HL-60/S4 (cell line): Measurements from ENCODE around the gene CD86.
"Not testable (repeated sequence)": the region's sequence is repeated elsewhere in the genome, so short reads cannot be mapped to it uniquely, and the experiment has no call there.

Experiments
- in situ Hi-C: fragments of 300-500 bp; cut with MboI; formaldehyde crosslinking; loops from 2 replicates; pipeline ENCODE4 v1.14.3; 2022; ENCODE audit warnings: low sequenced_read_pairs

The CD86 gene, protein sequence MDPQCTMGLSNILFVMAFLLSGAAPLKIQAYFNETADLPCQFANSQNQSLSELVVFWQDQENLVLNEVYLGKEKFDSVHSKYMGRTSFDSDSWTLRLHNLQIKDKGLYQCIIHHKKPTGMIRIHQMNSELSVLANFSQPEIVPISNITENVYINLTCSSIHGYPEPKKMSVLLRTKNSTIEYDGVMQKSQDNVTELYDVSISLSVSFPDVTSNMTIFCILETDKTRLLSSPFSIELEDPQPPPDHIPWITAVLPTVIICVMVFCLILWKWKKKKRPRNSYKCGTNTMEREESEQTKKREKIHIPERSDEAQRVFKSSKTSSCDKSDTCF

DNA sequence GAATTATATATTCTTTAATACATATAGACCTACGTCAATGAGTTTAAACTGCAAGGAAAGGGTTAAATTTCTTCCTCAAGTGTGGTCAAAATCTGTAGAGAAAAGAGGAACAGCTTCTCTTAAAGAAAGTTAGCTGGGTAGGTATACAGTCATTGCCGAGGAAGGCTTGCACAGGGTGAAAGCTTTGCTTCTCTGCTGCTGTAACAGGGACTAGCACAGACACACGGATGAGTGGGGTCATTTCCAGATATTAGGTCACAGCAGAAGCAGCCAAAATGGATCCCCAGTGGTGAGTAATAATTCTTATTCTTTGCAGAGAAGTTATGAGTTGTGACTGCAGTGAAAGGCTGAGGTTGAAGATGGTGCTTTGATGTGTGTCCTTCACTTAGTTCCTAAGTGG lies at the start of gene CD86:
TSS of gene CD86 (plus strand) at position 148 of the 400 bp plus-strand sequence. CDS start at position 276, 128 bp downstream.
- in situ Hi-C loops, result no loop called here

DNA sequence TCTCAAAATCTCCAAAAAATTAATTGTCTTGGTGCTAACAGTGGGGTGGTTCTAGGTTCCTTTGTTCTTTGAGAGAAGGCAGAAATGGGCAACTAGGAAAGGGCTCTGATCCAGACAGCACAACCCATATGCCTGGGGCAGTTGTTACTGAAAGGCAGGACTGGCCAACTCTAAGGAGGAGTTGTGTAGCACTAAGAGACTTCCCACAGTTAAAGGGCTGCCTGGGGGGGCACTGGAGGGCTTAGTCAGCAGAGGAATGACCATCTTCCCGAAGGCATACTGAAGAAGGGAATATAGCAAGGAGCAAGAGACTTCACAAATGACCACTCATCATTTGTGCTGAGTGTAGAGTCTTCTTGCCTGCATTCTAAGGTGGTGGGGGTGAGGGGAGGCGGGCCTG lies 48.9 kb upstream of the CD86 start:
- in situ Hi-C loops, result no loop called here

DNA sequence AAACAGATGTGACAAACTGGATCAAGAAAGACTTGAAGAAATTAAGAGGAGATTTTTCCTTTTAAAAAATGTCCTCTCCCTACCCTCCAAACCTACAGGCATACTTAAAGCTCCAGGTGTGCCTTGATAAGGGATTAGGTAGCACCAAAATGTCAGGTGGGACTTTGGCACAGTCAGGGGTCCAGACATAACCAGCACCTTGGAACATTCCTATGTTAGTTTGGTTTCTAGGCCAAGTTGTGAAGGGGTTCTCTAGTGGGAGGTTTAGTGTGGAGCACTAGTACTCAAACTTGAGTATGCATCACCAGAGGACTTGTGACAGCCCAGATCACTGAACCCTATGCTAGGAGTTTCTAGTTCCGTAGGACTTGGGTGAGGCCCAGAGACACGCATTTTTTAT lies 47.0 kb upstream of the CD86 start:
- in situ Hi-C loops, result no loop called here

DNA sequence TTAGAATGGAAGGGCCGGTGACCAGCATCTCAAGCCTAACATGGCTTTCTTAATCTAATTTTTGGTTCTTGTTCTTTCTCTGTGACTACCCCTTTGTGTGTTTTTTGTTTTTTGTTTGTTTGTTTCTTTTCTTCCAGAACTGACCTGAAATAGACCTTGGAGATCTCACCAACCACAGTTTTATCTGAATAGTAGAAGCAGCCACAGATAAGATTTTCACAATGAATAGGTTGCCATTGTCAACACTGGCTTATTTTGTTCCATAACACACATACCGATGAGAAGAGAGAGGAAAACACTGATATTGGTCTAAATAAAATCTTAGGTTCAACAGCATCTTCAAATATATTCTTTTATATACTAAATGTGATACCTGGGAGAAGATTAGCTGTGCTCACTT lies 44.7 kb upstream of the CD86 start:
- in situ Hi-C loops, result no loop called here

DNA sequence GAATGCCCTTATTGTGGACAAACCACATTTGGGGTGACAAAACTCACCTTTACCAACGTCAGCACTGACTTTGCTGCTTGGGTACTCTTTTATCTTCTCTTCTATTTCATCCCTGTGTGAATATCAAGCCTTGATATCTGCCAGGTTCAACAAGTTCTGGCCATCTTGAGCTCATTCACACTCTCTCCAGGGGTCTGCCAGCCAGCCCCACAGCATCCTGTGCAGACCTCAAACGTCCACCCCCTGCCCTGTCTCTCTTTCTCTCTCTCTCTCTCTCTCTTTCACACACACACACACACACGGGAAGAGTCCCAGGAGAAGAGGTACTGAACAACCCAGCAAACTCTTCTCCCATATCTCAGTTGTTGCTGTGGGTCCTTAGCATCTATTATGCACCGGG lies 43.8 kb upstream of the CD86 start:
- in situ Hi-C loops, result no loop called here

DNA sequence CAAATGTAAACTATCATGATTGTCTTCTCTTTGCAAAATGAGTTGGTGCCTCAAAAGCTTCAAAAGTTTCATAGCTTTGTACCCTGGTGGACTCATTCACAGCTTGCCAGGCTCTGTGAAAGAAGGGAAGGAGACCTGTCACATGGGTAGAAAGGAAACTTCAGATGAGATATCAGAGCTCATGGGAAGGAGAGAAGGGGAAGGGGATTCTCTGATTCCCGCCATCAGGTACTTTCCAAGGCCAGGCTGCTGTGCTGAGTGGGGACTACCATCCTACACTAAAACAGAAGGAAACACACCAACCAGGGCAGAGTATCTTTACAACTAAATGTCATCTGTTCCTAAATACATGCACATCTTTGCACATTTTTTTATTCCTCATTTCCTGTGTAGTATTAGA lies 42.3 kb upstream of the CD86 start:
- in situ Hi-C loops, result no loop called here

DNA sequence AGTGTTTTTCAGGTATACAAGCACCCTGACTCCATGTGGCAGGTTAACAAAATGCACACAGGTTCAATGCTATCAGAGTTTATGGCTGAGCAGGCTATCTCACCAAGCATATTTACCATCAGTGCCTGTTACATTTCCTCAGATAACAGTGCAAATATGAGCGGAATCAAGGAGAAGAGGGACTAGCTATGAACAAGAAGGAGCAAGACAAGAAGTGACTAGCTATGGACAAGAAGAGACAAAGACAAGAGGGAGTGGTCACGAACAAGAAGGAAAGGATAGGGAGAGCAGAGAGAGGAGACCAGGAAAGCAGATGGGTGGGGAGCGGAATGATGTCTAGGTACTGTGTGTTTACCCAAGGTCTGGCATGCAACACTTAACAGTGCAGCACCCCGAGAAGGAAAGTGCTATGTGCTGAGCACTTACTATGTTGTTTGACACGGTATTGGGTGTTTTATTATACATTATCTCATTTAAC lies 41.7 kb upstream of the CD86 start:
- in situ Hi-C loops, result no loop called here

DNA sequence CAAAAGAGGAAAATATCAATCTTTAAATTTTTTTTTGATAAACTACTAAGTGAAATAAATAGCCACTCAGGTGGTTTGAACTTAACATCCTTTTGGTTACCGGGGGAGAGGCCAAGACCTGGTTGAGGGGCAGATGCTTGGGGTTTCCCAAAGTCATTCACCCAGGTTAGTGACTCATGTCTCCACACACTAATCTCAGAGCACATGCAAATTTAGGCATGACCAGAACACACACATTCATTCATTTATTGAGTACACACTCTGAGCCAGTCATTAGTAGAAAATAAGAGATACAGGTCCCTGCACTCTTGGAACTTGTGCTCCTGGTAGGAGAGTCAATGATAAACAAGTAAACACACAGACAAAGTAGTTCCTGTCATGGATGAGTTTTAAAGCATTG lies 40.4 kb upstream of the CD86 start:
- in situ Hi-C loops, result no loop called here

DNA sequence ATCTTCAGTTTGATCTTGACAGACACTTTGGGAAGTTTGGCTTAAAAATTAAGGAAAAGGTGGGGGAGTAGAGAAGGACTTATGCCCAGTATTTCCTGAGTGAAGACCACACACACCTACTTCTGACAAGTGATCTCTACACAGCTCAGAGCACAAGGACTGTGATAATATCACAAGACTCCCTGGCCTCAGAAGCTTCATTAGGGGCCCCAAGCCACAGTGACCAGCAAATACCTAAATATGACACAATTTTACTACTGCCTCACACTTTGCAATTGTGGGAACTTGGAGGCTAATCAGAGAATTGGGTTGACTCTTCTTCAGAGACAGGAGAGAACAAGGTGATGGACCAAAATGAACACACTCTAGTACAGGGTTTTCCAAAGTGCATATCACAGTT lies 35.7 kb upstream of the CD86 start:
- in situ Hi-C loops, result no loop called here

DNA sequence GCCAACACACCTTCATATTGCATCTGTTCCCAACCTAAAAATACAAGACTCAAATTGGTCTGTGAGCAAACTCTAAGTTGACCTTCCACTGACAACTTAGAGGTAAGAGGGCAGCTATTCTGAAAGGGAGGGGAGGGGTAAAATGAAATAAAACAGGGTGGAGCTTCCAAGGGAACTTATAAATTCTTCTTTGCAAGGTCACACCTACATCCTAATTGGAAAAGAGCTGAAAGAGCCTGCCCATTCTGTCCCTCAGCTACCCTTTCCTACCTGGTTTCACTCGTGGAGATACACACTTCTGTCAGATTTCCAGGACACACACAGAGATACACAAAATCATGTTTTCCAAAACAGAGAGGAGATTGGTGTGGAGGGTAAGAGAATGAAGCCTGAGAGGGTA lies 34.1 kb upstream of the CD86 start:
- in situ Hi-C loops, result no loop called here

DNA sequence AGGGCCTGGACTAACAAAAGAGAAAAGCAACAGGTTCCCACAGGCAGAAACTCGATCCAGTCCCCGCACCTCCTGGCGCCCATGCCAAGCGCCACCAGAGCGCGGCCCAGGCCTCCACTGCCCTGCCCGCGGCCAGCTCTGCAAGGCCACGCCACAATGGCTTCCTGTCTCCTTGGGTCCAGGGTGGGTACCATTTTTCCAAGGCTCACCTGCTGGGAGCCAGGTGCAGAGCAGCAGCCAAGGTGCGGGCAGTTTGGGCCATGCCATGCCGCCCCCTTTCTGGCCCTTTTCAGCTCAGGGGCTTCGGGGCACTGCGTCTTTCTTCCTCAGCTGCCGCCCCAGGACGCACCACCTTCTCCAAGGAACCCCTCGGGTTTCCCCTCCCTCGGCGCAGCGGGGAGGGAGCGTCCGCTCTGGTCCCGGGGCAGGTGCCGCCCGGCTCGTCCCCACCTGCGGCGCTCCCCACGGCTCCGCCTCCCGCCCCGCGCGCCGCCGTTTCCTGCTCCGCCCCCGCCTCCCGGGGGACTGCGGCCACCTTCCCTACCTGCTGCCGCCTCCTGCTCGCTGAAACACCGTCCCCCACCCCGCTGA lies 33.3 kb upstream of the CD86 start, which contains the start of gene ILDR1:
TSS of gene ILDR1 (minus strand) at position 437 of the 591 bp plus-strand sequence. CDS start at position 267, 170 bp downstream.
- in situ Hi-C loops, result no loop called here

DNA sequence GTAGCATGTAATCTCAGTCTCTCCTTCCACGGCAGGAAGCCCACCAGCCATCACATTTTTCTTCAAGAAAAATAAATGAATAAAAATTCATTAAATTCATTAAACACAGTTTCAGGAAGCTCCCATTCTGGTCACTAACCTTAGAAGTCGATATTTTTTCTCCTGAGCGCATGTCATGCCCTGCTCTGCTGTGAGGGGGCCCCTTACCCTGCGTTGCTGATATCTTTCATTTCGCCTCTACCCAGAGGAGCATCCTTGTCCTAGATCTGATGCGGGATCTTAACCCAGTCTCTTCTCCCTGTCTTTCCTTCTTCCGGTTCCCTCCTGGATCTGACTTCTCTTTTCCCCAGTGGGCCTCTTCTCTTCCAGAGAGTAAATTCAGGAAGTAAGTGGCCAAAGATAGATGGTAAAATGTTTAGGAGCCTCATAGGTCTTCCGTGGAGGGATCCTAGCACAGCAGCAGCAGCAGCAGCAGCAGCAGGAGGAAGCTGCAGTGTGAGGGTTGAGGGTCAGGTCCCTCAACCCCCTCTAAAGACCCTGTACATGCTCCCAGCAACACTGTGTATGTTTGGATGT lies 31.7 kb upstream of the CD86 start:
- in situ Hi-C loops, result no loop called here

DNA sequence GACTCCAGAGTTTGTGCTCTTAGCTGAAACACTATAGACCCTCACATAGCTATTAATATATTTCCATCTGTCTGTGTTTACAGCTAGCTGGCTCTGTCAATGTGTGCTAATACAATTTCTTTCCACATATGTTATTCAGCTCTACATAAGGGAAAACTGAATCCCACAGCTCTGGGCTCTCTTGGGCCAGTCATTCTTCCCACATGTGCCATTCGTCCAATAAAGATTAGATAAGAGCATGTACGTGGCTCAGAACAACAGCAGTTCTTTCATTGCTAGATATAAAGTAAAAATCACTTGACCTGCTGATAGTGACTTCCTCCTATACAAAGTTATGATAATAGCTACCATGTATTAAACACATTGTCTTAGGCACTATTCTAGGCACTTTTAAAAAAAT lies 30.4 kb upstream of the CD86 start:
- in situ Hi-C loops, result no loop called here

DNA sequence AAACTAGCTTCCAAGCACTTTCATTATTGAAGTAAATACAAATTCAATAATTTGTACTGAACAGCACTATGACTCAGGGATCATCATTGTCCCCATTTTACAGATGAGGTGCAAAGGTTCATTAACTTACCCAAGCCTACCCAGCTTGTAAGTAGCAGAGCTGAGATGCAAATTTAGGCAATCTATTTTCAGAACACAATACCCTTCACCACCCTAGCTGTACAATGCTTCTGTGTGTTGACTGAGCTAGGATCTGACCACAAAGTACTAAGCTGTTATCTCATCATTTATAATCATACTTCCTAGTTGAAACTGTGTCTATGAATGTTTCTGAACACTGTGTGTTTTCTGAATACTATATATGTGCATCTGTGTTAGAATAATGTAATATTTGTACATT lies 29.9 kb upstream of the CD86 start:
- in situ Hi-C loops, result no loop called here

DNA sequence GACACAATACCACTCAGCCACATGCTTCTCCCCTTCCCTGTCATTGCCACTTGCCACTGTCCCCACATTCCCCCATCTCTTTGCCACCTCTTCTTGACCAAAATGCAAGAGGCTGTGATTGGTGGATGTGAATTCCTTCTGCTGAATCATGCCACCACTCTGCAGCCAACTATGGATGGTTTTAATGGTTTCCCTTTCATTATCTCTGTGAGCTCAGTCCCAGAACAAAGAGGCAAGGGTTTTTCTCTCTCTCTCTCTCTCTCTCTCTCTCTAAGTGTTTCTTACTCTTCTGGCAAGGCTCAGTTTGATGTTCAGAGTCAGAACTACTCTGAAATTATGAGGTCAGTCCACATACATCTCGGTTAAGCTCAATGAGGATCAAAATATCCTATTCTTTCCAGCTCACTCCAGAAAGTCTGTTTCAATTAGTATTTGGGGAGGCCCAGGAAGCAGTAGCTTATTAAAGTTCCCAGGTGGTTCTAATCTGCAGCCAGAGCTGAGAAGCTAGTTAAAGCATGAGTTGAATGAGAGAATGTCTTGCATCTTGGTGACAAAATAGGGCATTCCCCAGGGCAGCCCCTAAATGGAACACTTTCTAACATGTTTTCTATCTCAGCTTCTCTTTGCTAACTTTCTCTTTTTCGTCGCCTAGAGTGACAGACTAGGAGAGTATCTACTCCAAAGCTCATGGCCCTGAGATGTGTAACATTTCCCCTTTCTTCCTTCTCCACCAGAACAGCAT lies 24.6 kb upstream of the CD86 start:
- in situ Hi-C loops, result no loop called here

DNA sequence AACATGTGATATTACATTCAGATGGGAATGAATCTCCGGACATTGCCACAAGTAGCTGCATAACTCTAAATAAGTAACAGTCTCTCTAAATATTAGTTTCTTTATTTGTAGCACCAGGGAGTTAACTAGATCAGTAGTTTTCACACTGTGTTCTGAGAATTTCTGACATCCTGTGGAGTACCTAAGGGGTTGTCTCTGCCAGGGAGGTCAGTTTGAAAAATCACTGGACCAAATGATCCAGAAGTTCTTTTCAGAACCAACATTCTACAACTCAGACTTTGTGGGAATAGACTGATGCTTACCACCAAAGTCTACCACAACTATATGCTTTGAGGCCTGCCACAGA lies 24.1 kb upstream of the CD86 start:
- in situ Hi-C loops, result no loop called here

DNA sequence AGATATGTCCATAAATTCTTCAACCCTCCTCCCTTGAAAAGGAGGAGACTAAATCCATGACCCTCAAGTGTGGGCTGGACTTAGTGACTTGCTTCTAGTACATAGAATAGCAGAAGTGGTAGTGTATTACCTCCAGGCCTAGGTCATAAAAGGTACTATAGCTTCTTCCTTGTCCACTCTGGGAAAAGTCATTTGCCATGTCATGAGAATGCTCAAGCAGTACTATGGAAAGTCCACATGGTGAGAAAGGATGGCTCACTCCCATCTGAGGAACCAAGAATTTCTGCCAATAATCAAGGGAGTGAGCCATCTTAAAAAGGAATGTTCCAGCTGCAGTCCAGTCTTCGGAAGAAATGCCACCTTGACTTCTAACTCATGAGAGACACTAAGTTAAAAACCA lies 22.6 kb upstream of the CD86 start:
- in situ Hi-C loops, result no loop called here

DNA sequence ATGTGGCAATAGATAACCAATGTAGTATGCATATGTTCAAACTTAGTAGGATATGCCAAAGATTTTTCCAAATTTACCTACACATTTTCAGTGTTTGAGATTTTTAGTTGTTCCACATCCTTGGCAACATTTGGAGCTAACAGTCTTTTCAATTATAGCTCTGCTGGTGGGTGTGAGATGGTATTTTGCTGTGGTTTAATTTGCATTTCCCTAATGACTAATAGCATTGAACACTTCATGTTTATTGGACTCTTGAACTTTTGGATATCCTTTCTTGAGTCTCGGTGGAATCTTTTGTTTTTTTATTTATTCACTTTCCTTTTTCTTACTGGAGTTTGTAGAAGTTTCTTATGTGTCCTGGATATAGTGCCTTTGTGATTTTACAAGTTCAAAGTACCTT lies 22.1 kb upstream of the CD86 start:
- in situ Hi-C loops, result no loop called here

DNA sequence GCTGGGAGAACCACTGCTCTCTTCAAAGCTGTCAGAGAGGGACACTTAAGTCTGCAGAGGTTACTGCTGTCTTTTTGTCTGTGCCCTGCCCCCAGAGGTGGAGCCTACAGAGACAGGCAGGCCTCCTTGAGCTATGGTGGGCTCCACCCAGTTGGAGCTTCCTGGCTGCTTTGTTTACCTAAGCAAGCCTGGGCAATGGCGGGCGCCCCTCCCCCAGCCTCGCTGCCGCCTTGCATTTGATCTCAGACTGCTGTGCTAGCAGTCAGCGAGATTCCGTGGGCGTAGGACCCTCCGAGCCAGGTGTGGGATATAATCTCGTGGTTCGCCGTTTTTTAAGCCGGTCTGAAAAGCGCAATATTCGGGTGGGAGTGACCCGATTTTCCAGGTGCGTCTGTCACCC lies 7.9 kb upstream of the CD86 start:
- in situ Hi-C loops, result not testable (repeated sequence)

DNA sequence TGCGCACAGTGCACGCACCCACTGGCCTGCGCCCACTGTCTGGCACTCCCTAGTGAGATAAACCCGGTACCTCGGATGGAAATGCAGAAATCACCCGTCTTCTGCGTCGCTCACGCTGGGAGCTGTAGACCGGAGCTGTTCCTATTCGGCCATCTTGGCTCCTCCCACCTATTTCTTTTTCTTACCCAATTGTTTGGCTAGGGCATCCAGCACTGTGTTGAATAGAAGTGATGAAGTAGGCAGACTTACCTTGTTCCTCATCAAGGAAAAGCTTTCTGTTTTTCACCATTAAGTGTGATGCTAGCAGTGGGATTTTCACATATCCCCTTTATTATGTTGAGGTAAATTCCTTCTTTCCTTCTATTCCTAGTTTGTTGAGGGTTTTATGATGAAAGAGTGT lies 7.4 kb upstream of the CD86 start:
- in situ Hi-C loops, result not testable (repeated sequence)

DNA sequence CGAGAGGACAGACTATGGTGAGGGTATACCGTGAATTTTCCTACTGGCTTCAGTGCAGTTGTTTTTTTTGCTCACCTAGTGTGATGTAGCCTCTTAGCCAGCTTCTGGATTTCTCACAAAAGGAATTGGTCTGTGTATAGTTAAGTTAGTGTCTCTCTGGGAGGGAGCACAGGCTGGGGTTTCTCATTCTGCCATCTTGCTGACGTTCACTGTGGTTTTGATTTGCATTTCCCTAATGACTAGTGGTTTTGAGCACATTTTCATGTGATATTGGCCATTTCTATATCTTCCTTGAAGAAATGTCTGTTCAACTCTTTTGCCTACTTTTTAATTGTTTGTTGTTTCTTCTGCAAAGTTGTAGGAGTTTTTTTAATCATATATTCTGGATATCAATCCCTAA lies 2.2 kb upstream of the CD86 start:
- in situ Hi-C loops, result no loop called here

DNA sequence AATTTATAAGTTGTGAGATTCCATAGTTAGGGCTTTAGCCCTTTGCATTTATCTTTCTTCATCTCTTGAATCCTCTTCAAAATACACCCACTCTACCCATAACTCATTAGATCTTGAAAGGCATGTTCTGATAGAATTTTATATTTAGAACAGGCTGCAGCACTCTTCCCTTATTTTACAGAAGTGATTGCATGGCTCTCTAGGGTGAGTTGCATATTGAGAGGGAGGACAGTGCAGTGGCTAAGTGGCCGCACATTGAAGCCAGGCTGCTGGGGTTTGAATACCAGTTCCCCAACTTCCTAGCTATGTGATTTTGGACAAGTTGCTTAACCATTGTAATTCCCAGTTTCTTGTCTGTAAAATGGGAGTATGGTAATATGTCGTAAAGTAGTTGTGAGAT lies 2.5 kb downstream of the CD86 start:
- in situ Hi-C loops, result no loop called here
